Keratinocyte (primary cell): ENCODE results near the gene CPNE7. TPM values are rescaled to one million over a fixed set of nuclear protein-coding genes. Genes with fewer than 3 reads are reported as not detected.

Experiments
- DNase-seq: peaks from one replicate; pipeline ENCODE4 v3.0.0-alpha.2; 2011; ENCODE audit warnings: low read depth, missing footprints, low spot score
- FAIRE-seq: peaks from 2 replicates; lab custom pipeline; 2011; peaks lifted over from hg19 to GRCh38; lab: Jason Lieb, UNC
- H2AFZ ChIP-seq: 2 replicates; pipeline ENCODE4 v1.6.0; 2012; ENCODE audit warnings: low read length, control low read depth, inconsistent platforms; ENCODE audit not compliant: control insufficient read depth
- H3K27ac ChIP-seq: 2 replicates; pipeline ENCODE4 v1.5.1; 2011; ENCODE audit warnings: low read length; ENCODE audit not compliant: control insufficient read depth, insufficient read depth
- H3K27me3 ChIP-seq: 3 replicates; pipeline ENCODE4 v1.6.0; 2011; ENCODE audit warnings: low read length; ENCODE audit not compliant: control insufficient read depth, insufficient read depth; ENCODE audit errors: extremely low read depth
- H3K36me3 ChIP-seq, 2 experiments: 2 replicates in 1 of 2; 3 replicates in 1 of 2; pipeline ENCODE4 v1.5.1; 2011; ENCODE audit warnings: low read length in 2 of 2, mild to moderate bottlenecking in 1 of 2; ENCODE audit not compliant: control insufficient read depth in 2 of 2, insufficient read depth in 2 of 2; ENCODE audit errors: extremely low read depth in 1 of 2
- H3K4me1 ChIP-seq: 3 replicates; pipeline ENCODE4 v1.5.1; 2011; ENCODE audit warnings: low read length; ENCODE audit not compliant: control insufficient read depth, insufficient read depth; ENCODE audit errors: extremely low read depth
- H3K4me2 ChIP-seq: 3 replicates; pipeline ENCODE4 v1.6.0; 2011; ENCODE audit warnings: low read depth, low read length; ENCODE audit not compliant: control insufficient read depth, insufficient read depth; ENCODE audit errors: extremely low read depth
- H3K4me3 ChIP-seq, 3 experiments: fragments of 200-600 bp in 1 of 3; sonication (generic) in 1 of 3; 2 replicates in 2 of 3; 3 replicates in 1 of 3; pipeline ENCODE4 v1.5.1; 2011 to 2016; ENCODE audit warnings: low read length in 3 of 3, mild to moderate bottlenecking in 3 of 3, control low read depth in 2 of 3, inconsistent platforms in 1 of 3, low read depth in 1 of 3, mixed read lengths in 1 of 3, mixed run types in 1 of 3, moderate library complexity in 1 of 3; ENCODE audit not compliant: control insufficient read depth in 2 of 3, insufficient read depth in 2 of 3; ENCODE audit errors: extremely low read depth in 1 of 3
- H3K79me2 ChIP-seq: 2 replicates; pipeline ENCODE4 v1.6.0; 2012; ENCODE audit warnings: low read length; ENCODE audit not compliant: control insufficient read depth, insufficient read depth
- H3K9ac ChIP-seq: 3 replicates; pipeline ENCODE4 v1.6.0; 2011; ENCODE audit warnings: low read length; ENCODE audit not compliant: control insufficient read depth, insufficient read depth; ENCODE audit errors: extremely low read depth
- H3K9me1 ChIP-seq: 3 replicates; pipeline ENCODE4 v1.6.0; 2011; ENCODE audit warnings: low read length; ENCODE audit not compliant: control insufficient read depth, insufficient read depth; ENCODE audit errors: extremely low read depth
- H3K9me3 ChIP-seq: 2 replicates; pipeline ENCODE4 v1.5.1; 2012; ENCODE audit warnings: low read depth, low read length; ENCODE audit not compliant: control insufficient read depth
- H4K20me1 ChIP-seq: 3 replicates; pipeline ENCODE4 v1.6.0; 2011; ENCODE audit warnings: low read length; ENCODE audit not compliant: control insufficient read depth, insufficient read depth; ENCODE audit errors: extremely low read depth
- CTCF ChIP-seq, 3 experiments: IDR thresholded peaks in 1 of 3; conservative IDR thresholded peaks in 1 of 3; optimal IDR thresholded peaks in 1 of 3; 2 replicates in 2 of 3; 3 replicates in 1 of 3; pipeline versions ENCODE3 to v1.5.1; 2011; ENCODE audit warnings: low read length in 3 of 3, mild to moderate bottlenecking in 3 of 3, moderate library complexity in 2 of 3, control low read depth in 1 of 3, inconsistent platforms in 1 of 3; ENCODE audit not compliant: insufficient read depth in 2 of 3; ENCODE audit errors: extremely low read depth in 1 of 3
- EZH2 ChIP-seq: IDR thresholded peaks from one replicate; pipeline ENCODE4 v1.6.1; 2012; ENCODE audit warnings: inconsistent platforms, mild to moderate bottlenecking, low read length, moderate library complexity
- dilution Hi-C: fragments of 300-500 bp; cut with MboI; formaldehyde crosslinking; loops from one replicate; pipeline ENCODE4 v1.7.0; 2020; ENCODE audit warnings: low sequenced_read_pairs; ENCODE audit not compliant: extremely low pct_ligation_motif_present
- polyA plus RNA-seq, 5 experiments: library from polyadenylated mRNA; depleted of rRNA in 3 of 5; stranded (reverse) in 3 of 5; stranded (forward) in 1 of 5; unstranded in 1 of 5; fragments of >200 nt; gene quantifications; 1 replicate in 1 of 5; 2 replicates in 3 of 5; 3 replicates in 1 of 5; pipeline versions ENCODE4 v1.2.1 to v1.2.3, GENCODE V29; 2011 to 2012; ENCODE audit warnings: missing spikeins in 2 of 5, low read depth in 1 of 5, low replicate concordance in 1 of 5

The CPNE7 gene
- polyA plus RNA-seq, 1 donor (not counting 4 experiments of a cell fraction or from before 2014, with no cell fraction given), result 9.1 TPM

- no peak for DNase-seq
- H3K9me1 ChIP-seq, result no peaks in the 10 kb centered on the region
- H3K4me3 ChIP-seq, result no peak overlapping the region
- H2AFZ ChIP-seq, result no peak overlapping the region
- no peaks in the 10 kb centered on the region for H4K20me1 ChIP-seq
- H3K9me3 ChIP-seq, result no peaks in the 10 kb centered on the region
- no peaks in the 10 kb centered on the region for H3K79me2 ChIP-seq
- H3K4me2 ChIP-seq, result no peak overlapping the region
- H3K36me3 ChIP-seq, result peaks cover 23 to 33% of the 10 kb centered on the region in 2 experiments
- no peak for TF ChIP-seq EZH2
- TF ChIP-seq CTCF (optimal IDR thresholded peaks at IDR 0.05 in 1 of 3, IDR thresholded peaks at IDR 0.05 in 1 of 3, conservative IDR thresholded peaks at IDR 0.05 in 1 of 3; ENCODE audit: extremely low read depth in 1 of 3, insufficient read depth in 2 of 3, low read length in 3 of 3), result no peak
- no peak overlapping the region for H3K9ac ChIP-seq
- dilution Hi-C loops, result no loop called here
- no peaks in the 10 kb centered on the region for H3K27me3 ChIP-seq
- H3K4me1 ChIP-seq, result no peaks in the 10 kb centered on the region
- no peak for FAIRE-seq
- H3K27ac ChIP-seq, result no peak overlapping the region
Measured at GRCh38 chr16:89544713-89545043, 30.9 kb upstream of the CPNE7 start.

GRCh38 chr16:89545044-89545830 is 30.3 kb upstream of the CPNE7 start:
- FAIRE-seq, result no peak
- dilution Hi-C loops, result no loop called here
- H3K9me3 ChIP-seq, result no peaks in the 10 kb centered on the region

More at GRCh38 chr16:89545044-89545830, 30.3 kb upstream of the CPNE7 start:
- H3K9ac ChIP-seq, result no peak overlapping the region
- no peaks in the 10 kb centered on the region for H3K27me3 ChIP-seq
- H4K20me1 ChIP-seq, result no peaks in the 10 kb centered on the region
- no peaks in the 10 kb centered on the region for H3K4me1 ChIP-seq
- H3K36me3 ChIP-seq, result peaks cover 24 to 33% of the 10 kb centered on the region in 2 experiments
- H3K27ac ChIP-seq, result no peak overlapping the region
- no peak overlapping the region for H3K4me2 ChIP-seq
- DNase-seq, result no peak
- H3K9me1 ChIP-seq, result no peaks in the 10 kb centered on the region
- no peaks in the 10 kb centered on the region for H3K79me2 ChIP-seq
- no peak for TF ChIP-seq CTCF (optimal IDR thresholded peaks at IDR 0.05 in 1 of 3, IDR thresholded peaks at IDR 0.05 in 1 of 3, conservative IDR thresholded peaks at IDR 0.05 in 1 of 3; ENCODE audit: extremely low read depth in 1 of 3, insufficient read depth in 2 of 3, low read length in 3 of 3)
- TF ChIP-seq EZH2, result no peak
- H3K4me3 ChIP-seq, result no peak overlapping the region
- H2AFZ ChIP-seq, result no peak overlapping the region
